HUES48 (cell line): ENCODE data around the gene PM20D2.

Experiments
- H3K27ac ChIP-seq: one replicate; pipeline ENCODE4 v1.7.0; 2013; ENCODE audit warnings: low read depth, low read length, inconsistent platforms
- H3K27me3 ChIP-seq: 2 replicates; pipeline ENCODE4 v1.6.1; 2013; ENCODE audit warnings: mild to moderate bottlenecking, low read length; ENCODE audit not compliant: control insufficient read depth, insufficient read depth
- H3K36me3 ChIP-seq: 2 replicates; pipeline ENCODE4 v1.6.1; 2013; ENCODE audit warnings: low read length; ENCODE audit not compliant: control insufficient read depth, insufficient read depth
- H3K4me1 ChIP-seq: 2 replicates; pipeline ENCODE4 v1.6.1; 2013; ENCODE audit warnings: mild to moderate bottlenecking, low read length; ENCODE audit not compliant: control insufficient read depth, insufficient read depth
- H3K4me3 ChIP-seq: 2 replicates; pipeline ENCODE4 v1.5.1; 2013; ENCODE audit warnings: mild to moderate bottlenecking, low read depth, low read length
- H3K9ac ChIP-seq: 2 replicates; pipeline ENCODE4 v1.6.1; 2013; ENCODE audit warnings: mild to moderate bottlenecking, low read depth, low read length, moderate library complexity
- H3K9me3 ChIP-seq: 2 replicates; pipeline ENCODE4 v1.6.1; 2013; ENCODE audit warnings: low read length; ENCODE audit not compliant: control insufficient read depth, insufficient read depth

The PM20D2 gene

GRCh38 chr6:89180112-89180511 lies 34.3 kb downstream of the PM20D2 start:
- no peak overlapping the region for H3K9ac ChIP-seq
- no peak overlapping the region for H3K27ac ChIP-seq
- H3K4me3 ChIP-seq = no peak overlapping the region
- H3K9me3 ChIP-seq = no peaks in the 10 kb centered on the region
- H3K27me3 ChIP-seq = no peaks in the 10 kb centered on the region
- H3K36me3 ChIP-seq = no peaks in the 10 kb centered on the region
- H3K4me1 ChIP-seq = no peaks in the 10 kb centered on the region

- Histone ChIP-seq H3K36me3 (no peaks in the 10 kb centered on the region), H3K9ac (no peak overlapping the region), H3K27me3 (no peaks in the 10 kb centered on the region), H3K9me3 (no peaks in the 10 kb centered on the region), H3K4me1 (no peaks in the 10 kb centered on the region), H3K4me3 (no peak overlapping the region), H3K27ac (no peak overlapping the region)
Observed at GRCh38 chr6:89180971-89181370, 35.1 kb downstream of the PM20D2 start.

DNA sequence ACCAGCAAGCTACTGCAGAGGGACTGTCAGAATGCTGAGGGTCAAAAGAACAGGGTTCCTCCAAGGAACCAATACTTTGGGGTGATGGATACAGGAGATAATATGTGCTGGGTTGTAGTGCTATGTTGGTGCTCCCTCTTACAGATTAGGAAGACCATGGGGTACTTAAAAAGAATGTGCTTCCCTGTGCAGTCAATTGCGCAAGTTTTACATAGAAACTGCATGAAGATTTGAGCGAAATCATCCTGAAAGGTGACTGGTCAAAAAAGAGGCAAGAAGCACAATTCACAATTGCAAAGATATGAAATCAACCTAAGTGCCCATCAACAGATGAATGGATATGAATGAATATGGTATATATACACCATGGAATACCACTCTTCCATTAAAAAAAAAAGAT lies 37.4 kb downstream of the PM20D2 start:
- H3K4me3 ChIP-seq = no peak overlapping the region
- no peaks in the 10 kb centered on the region for H3K9me3 ChIP-seq
- no peak overlapping the region for H3K27ac ChIP-seq
- no peak overlapping the region for H3K9ac ChIP-seq
- no peaks in the 10 kb centered on the region for H3K27me3 ChIP-seq
- no peaks in the 10 kb centered on the region for H3K4me1 ChIP-seq
- H3K36me3 ChIP-seq = no peaks in the 10 kb centered on the region

GRCh38 chr6:89184344-89184743 lies 38.5 kb downstream of the PM20D2 start:
- Histone ChIP-seq H3K4me3 (no peak overlapping the region), H3K4me1 (no peaks in the 10 kb centered on the region), H3K27me3 (no peaks in the 10 kb centered on the region), H3K9ac (no peak overlapping the region), H3K27ac (no peak overlapping the region), H3K9me3 (no peaks in the 10 kb centered on the region), H3K36me3 (no peaks in the 10 kb centered on the region)

GRCh38 chr6:89186762-89187161 lies 40.9 kb downstream of the PM20D2 start:
- Histone ChIP-seq H3K4me3 (no peak overlapping the region), H3K9me3 (no peaks in the 10 kb centered on the region), H3K27ac (no peak overlapping the region), H3K36me3 (no peaks in the 10 kb centered on the region), H3K4me1 (peaks cover 16% of the 10 kb centered on the region), H3K27me3 (no peaks in the 10 kb centered on the region), H3K9ac (no peak overlapping the region)

DNA sequence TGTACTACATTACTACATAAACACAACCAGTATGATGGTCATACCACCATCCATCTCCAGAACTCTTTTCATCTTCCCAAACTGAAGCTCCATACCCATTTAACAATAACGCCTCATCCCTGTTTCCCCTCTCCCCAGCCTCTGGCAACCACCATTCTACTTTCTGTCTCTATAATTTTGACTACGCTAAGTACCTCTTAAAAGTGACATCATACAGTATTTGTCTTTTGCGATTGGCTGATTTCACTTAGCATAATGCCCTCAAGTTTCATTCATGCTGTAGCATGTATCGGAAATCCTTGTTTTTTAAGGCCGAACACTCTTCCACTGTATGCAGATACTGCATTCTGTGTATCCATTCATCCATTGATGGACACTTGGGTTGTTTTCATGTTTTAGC lies 41.6 kb downstream of the PM20D2 start:
- H3K4me3 ChIP-seq = no peak overlapping the region
- H3K36me3 ChIP-seq = no peaks in the 10 kb centered on the region
- no peak overlapping the region for H3K27ac ChIP-seq
- H3K4me1 ChIP-seq = peaks cover 16% of the 10 kb centered on the region
- H3K9ac ChIP-seq = no peak overlapping the region
- no peaks in the 10 kb centered on the region for H3K9me3 ChIP-seq
- no peaks in the 10 kb centered on the region for H3K27me3 ChIP-seq

DNA sequence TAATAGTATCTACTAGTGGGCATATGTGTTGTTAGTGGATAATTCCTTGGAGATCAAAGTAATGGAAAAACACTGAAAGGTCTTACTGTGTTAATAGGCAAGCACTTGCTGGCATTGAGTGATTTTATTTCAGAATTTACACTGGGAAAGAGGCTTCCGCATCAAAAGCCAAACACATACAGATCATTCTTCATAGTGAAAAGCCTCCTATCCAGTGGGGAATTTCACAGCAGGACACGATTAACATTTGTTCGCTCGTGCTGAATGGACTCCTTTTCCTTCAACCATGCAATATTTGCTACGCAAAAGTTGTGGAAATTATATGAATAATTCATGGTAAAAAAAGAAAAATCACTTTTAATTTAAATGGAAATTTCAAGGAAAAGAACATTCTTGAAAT lies 44.9 kb downstream of the PM20D2 start:
- Histone ChIP-seq H3K9ac (no peak overlapping the region), H3K9me3 (no peaks in the 10 kb centered on the region), H3K4me3 (no peak overlapping the region), H3K27me3 (no peaks in the 10 kb centered on the region), H3K4me1 (peaks cover 16% of the 10 kb centered on the region), H3K27ac (no peak overlapping the region), H3K36me3 (no peaks in the 10 kb centered on the region)

GRCh38 chr6:89194559-89194958 lies 48.7 kb downstream of the PM20D2 start:
- no peak overlapping the region for H3K4me3 ChIP-seq
- no peaks in the 10 kb centered on the region for H3K9me3 ChIP-seq
- peaks cover 18% of the 10 kb centered on the region for H3K4me1 ChIP-seq
- H3K9ac ChIP-seq = no peak overlapping the region
- no peaks in the 10 kb centered on the region for H3K27me3 ChIP-seq
- no peak overlapping the region for H3K27ac ChIP-seq
- H3K36me3 ChIP-seq = no peaks in the 10 kb centered on the region

- no peak overlapping the region for H3K4me3 ChIP-seq
- no peak overlapping the region for H3K27ac ChIP-seq
- no peaks in the 10 kb centered on the region for H3K36me3 ChIP-seq
- no peak overlapping the region for H3K9ac ChIP-seq
- no peaks in the 10 kb centered on the region for H3K27me3 ChIP-seq
- H3K4me1 ChIP-seq = 0 out of 2 replicates have a peak, but pooled peaks cover 2% of the 10 kb centered on the region
- H3K9me3 ChIP-seq = no peaks in the 10 kb centered on the region
Observed at GRCh38 chr6:89197141-89197540, 51.3 kb downstream of the PM20D2 start.

DNA sequence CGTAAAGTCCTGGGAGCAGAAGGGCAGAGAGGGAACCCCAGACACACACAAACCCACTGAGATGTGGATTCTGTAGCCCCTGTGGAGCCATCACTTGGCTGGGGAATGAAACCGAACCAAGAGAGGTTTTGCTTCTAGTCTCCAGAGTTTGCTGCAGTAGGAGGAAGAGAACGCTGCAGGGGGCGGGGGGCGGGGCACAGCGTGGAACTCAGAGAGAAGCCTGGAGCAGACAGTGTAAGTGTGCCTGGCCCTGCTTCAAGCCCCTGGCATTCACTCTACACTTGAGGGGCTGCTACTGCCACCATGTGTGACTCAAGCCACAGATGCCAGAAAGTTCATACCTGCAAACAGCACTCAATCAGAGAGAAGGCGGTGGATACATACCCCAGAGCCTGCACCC lies 52.4 kb downstream of the PM20D2 start:
- no peak overlapping the region for H3K9ac ChIP-seq
- H3K9me3 ChIP-seq = no peaks in the 10 kb centered on the region
- H3K27me3 ChIP-seq = no peaks in the 10 kb centered on the region
- H3K4me1 ChIP-seq = 0 out of 2 replicates have a peak, but pooled peaks cover 2% of the 10 kb centered on the region
- H3K4me3 ChIP-seq = no peak overlapping the region
- no peaks in the 10 kb centered on the region for H3K36me3 ChIP-seq
- no peak overlapping the region for H3K27ac ChIP-seq

DNA sequence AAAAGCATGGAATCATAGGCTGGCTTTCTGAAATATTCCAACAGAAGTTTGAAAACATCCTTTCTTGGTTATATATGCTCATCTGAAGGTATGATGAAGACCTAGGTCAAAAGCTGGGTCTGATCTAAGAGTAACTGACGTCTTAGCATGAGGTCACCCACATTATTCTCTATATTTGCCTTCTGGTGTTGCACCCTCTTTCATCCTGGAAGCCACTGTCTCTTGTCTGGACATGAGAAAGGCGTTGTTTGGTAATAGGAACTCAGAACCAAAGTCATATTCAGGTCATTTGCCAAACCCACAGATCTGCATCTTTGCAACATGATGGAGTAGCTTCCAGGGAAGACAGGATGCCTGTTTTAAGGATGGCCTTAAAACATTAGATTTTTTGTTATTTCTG lies 53.7 kb downstream of the PM20D2 start:
- H3K4me3 ChIP-seq = no peak overlapping the region
- H3K36me3 ChIP-seq = no peaks in the 10 kb centered on the region
- H3K9me3 ChIP-seq = no peaks in the 10 kb centered on the region
- 0 out of 2 replicates have a peak, but pooled peaks cover 2% of the 10 kb centered on the region for H3K4me1 ChIP-seq
- no peak overlapping the region for H3K27ac ChIP-seq
- H3K27me3 ChIP-seq = no peaks in the 10 kb centered on the region
- H3K9ac ChIP-seq = no peak overlapping the region

DNA sequence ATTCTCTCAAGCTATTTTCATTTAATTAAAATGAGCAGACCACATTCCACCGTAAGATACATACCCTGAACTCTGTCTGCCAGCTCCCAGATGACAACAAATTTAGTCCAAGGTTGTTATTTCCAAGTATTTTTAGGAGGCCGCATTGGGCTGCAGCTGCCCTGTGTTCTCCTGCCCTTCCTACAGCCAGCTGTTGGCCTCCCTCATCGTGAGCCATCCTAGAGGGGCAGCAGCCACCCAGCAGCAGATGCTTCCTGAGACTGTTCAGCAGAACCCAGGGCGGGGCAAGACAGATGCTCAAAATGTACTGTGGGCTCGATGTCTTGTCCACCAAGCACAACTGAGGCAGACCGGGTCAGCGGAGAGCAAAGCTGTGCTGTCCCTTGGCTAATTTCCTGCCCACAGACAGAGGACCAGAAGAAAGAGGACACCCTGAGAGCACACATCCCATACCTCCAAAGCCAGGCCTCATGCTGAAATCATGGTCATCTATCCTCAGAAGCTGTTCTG lies 54.9 kb downstream of the PM20D2 start:
- Histone ChIP-seq H3K9ac (no peak overlapping the region), H3K27me3 (no peaks in the 10 kb centered on the region), H3K4me1 (0 out of 2 replicates have a peak, but pooled peaks cover 2% of the 10 kb centered on the region), H3K4me3 (no peak overlapping the region), H3K36me3 (no peaks in the 10 kb centered on the region), H3K27ac (no peak overlapping the region), H3K9me3 (no peaks in the 10 kb centered on the region)
